DOHH2 (cell line): ENCODE data around the gene IL4.

ENCODE experiments used
- CTCF ChIP-seq: fragments of 200-600 bp; sonication (generic); IDR thresholded peaks from one replicate; pipeline ENCODE4 v1.5.1; 2014; ENCODE audit warnings: antibody characterized with exemption, mild to moderate bottlenecking, low read depth, low read length; ENCODE audit not compliant: poor library complexity, severe bottlenecking
- EZH2phosphoT487 ChIP-seq: fragments of 200-600 bp; sonication (generic); IDR thresholded peaks from 2 replicates; pipeline ENCODE4 v1.6.1; 2017; ENCODE audit warnings: borderline replicate concordance, mild to moderate bottlenecking, antibody characterized with exemption, low read length, moderate library complexity, mixed read lengths

- TF ChIP-seq CTCF: no peak
- no peak for TF ChIP-seq EZH2phosphoT487
Observed at GRCh38 chr5:132673488-132673887, 301 bp upstream of the IL4 start.
